Effector memory CD4-positive, alpha-beta T cell (primary cell): Measurements from ENCODE around the gene TMC3.

ENCODE experiments used
- DNase-seq, 3 donors: peaks; one replicate each; pipeline ENCODE4 v3.0.0-alpha.2; 2020
- H3K27ac ChIP-seq: 2 replicates; pipeline ENCODE4 v1.7.0; 2013; ENCODE audit warnings: mild to moderate bottlenecking, low read length, moderate library complexity; ENCODE audit not compliant: insufficient read depth, poor library complexity, severe bottlenecking
- H3K27me3 ChIP-seq: replicated peaks from 2 replicates; pipeline ENCODE4 v1.7.0; 2013; ENCODE audit warnings: mild to moderate bottlenecking, low read length; ENCODE audit not compliant: insufficient read depth, control insufficient read depth, poor library complexity, severe bottlenecking
- H3K36me3 ChIP-seq: 2 replicates; pipeline ENCODE4 v1.7.0; 2013; ENCODE audit warnings: mild to moderate bottlenecking, low read length, moderate library complexity; ENCODE audit not compliant: control insufficient read depth, insufficient read depth
- H3K4me1 ChIP-seq: 2 replicates; pipeline ENCODE4 v1.7.0; 2013; ENCODE audit warnings: low read length, mild to moderate bottlenecking; ENCODE audit not compliant: control insufficient read depth, insufficient read depth, poor library complexity, severe bottlenecking
- H3K4me3 ChIP-seq: 2 replicates; pipeline ENCODE4 v1.7.0; 2013; ENCODE audit warnings: low read length, low read depth, mild to moderate bottlenecking; ENCODE audit not compliant: insufficient read depth, poor library complexity, severe bottlenecking
- H3K9me3 ChIP-seq: 2 replicates; pipeline ENCODE4 v1.7.0; 2013; ENCODE audit warnings: mild to moderate bottlenecking, low read length, moderate library complexity; ENCODE audit not compliant: control insufficient read depth

The TMC3 gene

GRCh38 chr15:81407718-81408117, 33.7 kb upstream of the TMC3 start:
- no peak overlapping the region for H3K4me3 ChIP-seq
- H3K4me1 ChIP-seq = no peaks in the 10 kb centered on the region
- H3K27ac ChIP-seq = no peak overlapping the region
- no peaks in the 10 kb centered on the region for H3K9me3 ChIP-seq
- H3K27me3 ChIP-seq = no peaks in the 10 kb centered on the region
- DNase-seq = no peak
- no peaks in the 10 kb centered on the region for H3K36me3 ChIP-seq

GRCh38 chr15:81407176-81407575, 33.2 kb upstream of the TMC3 start:
- H3K27me3 ChIP-seq = no peaks in the 10 kb centered on the region
- no peak overlapping the region for H3K4me3 ChIP-seq
- no peaks in the 10 kb centered on the region for H3K36me3 ChIP-seq
- H3K27ac ChIP-seq = no peak overlapping the region
- no peaks in the 10 kb centered on the region for H3K9me3 ChIP-seq
- no peaks in the 10 kb centered on the region for H3K4me1 ChIP-seq
- no peak for DNase-seq

GRCh38 chr15:81400640-81401236, 26.7 kb upstream of the TMC3 start:
- DNase-seq = no peak
- H3K36me3 ChIP-seq = no peaks in the 10 kb centered on the region
- H3K4me1 ChIP-seq = no peaks in the 10 kb centered on the region
- no peak overlapping the region for H3K4me3 ChIP-seq
- H3K27ac ChIP-seq = no peak overlapping the region
- H3K27me3 ChIP-seq = no peaks in the 10 kb centered on the region
- H3K9me3 ChIP-seq = no peaks in the 10 kb centered on the region

GRCh38 chr15:81398910-81399551, 25.0 kb upstream of the TMC3 start:
- no peak overlapping the region for H3K27ac ChIP-seq
- H3K4me3 ChIP-seq = no peak overlapping the region
- H3K9me3 ChIP-seq = no peaks in the 10 kb centered on the region
- no peaks in the 10 kb centered on the region for H3K36me3 ChIP-seq
- no peak for DNase-seq
- H3K4me1 ChIP-seq = no peaks in the 10 kb centered on the region
- no peaks in the 10 kb centered on the region for H3K27me3 ChIP-seq

GRCh38 chr15:81398456-81398855, 24.4 kb upstream of the TMC3 start:
- Histone ChIP-seq H3K4me3 (no peak overlapping the region), H3K9me3 (no peaks in the 10 kb centered on the region), H3K4me1 (no peaks in the 10 kb centered on the region), H3K27me3 (no peaks in the 10 kb centered on the region), H3K27ac (no peak overlapping the region), H3K36me3 (no peaks in the 10 kb centered on the region)
- DNase-seq = no peak

- Histone ChIP-seq H3K4me1 (no peaks in the 10 kb centered on the region), H3K36me3 (no peaks in the 10 kb centered on the region), H3K4me3 (no peak overlapping the region), H3K27me3 (no peaks in the 10 kb centered on the region), H3K9me3 (no peaks in the 10 kb centered on the region), H3K27ac (no peak overlapping the region)
- DNase-seq = no peak
Observed at GRCh38 chr15:81394603-81395002, 20.6 kb upstream of the TMC3 start.

GRCh38 chr15:81391657-81392056, 17.6 kb upstream of the TMC3 start:
- H3K4me1 ChIP-seq = no peaks in the 10 kb centered on the region
- H3K27me3 ChIP-seq = no peaks in the 10 kb centered on the region
- no peaks in the 10 kb centered on the region for H3K9me3 ChIP-seq
- no peaks in the 10 kb centered on the region for H3K36me3 ChIP-seq
- no peak overlapping the region for H3K4me3 ChIP-seq
- H3K27ac ChIP-seq = no peak overlapping the region
- no peak for DNase-seq

GRCh38 chr15:81388436-81388770, 14.4 kb upstream of the TMC3 start:
- no peak for DNase-seq
- no peak overlapping the region for H3K4me3 ChIP-seq
- no peaks in the 10 kb centered on the region for H3K9me3 ChIP-seq
- no peak overlapping the region for H3K27ac ChIP-seq
- no peaks in the 10 kb centered on the region for H3K36me3 ChIP-seq
- no peaks in the 10 kb centered on the region for H3K27me3 ChIP-seq
- no peaks in the 10 kb centered on the region for H3K4me1 ChIP-seq

GRCh38 chr15:81387621-81388435, 13.8 kb upstream of the TMC3 start:
- Histone ChIP-seq H3K4me1 (no peaks in the 10 kb centered on the region), H3K9me3 (no peaks in the 10 kb centered on the region), H3K36me3 (no peaks in the 10 kb centered on the region), H3K27me3 (no peaks in the 10 kb centered on the region), H3K27ac (no peak overlapping the region), H3K4me3 (no peak overlapping the region)
- DNase-seq = no peak

- H3K4me1 ChIP-seq = no peaks in the 10 kb centered on the region
- no peak for DNase-seq
- no peaks in the 10 kb centered on the region for H3K27me3 ChIP-seq
- no peak overlapping the region for H3K4me3 ChIP-seq
- H3K27ac ChIP-seq = no peak overlapping the region
- no peaks in the 10 kb centered on the region for H3K9me3 ChIP-seq
- H3K36me3 ChIP-seq = no peaks in the 10 kb centered on the region
Observed at GRCh38 chr15:81386947-81387346, 12.9 kb upstream of the TMC3 start.
